Muscle of back (tissue), 11 donors: ENCODE results near the gene PTPN13. TPM values are rescaled to one million over a fixed set of nuclear protein-coding genes. Genes with fewer than 3 reads are reported as not detected.
"Not testable (repeated sequence)": the region's sequence is repeated elsewhere in the genome, so short reads cannot be mapped to it uniquely, and the experiment has no call there.

Source experiments
- DNase-seq, 3 donors: peaks; one replicate each; pipeline versions ENCODE4 v3.0.0 to v3.0.0-alpha.2; 2013
- polyA plus RNA-seq, 10 donors: library from polyadenylated mRNA; unstranded; fragments of 120-200 nt; gene quantifications; one replicate each; pipeline ENCODE4 v1.2.1, GENCODE V29; 2013; ENCODE audit not compliant: insufficient read length in 10 of 10

The PTPN13 gene
- polyA plus RNA-seq, 10 donors = 5.3 to 23.2 (median 5.7) TPM

- DNase-seq = no peak
Measured at GRCh38 chr4:86718152-86718551, 124.0 kb downstream of the PTPN13 start.

DNA sequence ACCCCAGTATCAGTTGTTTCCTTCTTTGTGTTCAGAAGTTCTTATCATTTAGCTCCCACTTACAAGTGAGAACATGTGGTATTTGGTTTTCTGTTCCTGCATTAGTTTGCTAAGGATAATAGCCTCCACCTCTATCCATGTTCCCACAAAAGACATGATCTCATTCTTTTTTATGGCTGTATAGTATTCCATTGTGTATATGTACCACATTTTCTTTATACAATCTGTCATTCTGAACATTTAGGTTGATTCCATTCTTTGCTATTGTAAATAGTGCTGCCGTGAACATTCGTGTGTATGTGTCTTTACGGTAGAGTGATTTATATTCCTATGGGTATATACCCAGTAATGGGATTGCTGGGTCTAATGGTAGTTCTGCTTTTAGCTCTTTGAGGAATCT is 125.0 kb downstream of the PTPN13 start:
- not testable (repeated sequence) for DNase-seq

- DNase-seq = no peak
Measured at GRCh38 chr4:86720508-86721068, 126.5 kb downstream of the PTPN13 start.

- no peak for DNase-seq
Measured at GRCh38 chr4:86721412-86721811, 127.3 kb downstream of the PTPN13 start.

GRCh38 chr4:86730310-86730709 is 136.2 kb downstream of the PTPN13 start:
- no peak for DNase-seq

- DNase-seq = no peak
Measured at GRCh38 chr4:86737244-86737643, 143.1 kb downstream of the PTPN13 start.

DNA sequence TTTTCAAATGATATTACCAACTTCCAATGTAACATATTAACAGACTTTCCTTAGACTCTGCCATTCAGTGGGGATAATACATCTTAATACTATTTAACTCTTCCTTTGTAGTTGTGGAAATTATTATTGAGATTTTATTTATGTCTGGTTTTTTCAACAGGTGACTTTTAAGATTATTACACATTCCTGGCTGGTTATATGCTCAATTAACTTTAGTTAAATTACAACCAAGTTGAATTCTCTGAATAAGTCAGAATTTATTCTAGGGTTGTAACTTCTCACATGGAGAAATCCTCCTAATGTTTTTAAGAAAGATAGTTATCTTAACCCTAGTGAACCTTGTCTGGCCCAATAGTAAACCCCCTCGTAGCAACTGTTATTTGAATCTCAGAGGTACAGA is 147.7 kb downstream of the PTPN13 start:
- no peak for DNase-seq

GRCh38 chr4:86744570-86744969 is 150.5 kb downstream of the PTPN13 start:
- DNase-seq = no peak

DNA sequence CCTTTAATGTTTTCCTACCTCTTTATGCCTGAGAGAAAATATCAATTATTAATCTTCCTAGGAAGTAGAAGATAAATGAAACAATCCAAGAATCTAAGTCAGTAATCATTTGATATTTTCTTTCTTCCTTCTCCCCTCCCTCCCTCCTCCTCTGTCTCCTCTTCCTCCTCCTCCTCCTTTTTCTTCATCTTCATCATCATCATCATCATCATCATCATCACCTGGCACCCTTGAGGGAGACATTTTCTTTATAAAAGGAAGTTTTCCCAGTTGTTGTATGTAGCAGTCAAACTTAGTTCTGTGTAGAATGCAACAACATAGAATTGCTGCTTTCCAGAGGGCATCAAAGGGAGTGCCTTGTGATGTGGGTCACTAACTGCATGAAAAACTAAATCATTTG is 155.0 kb downstream of the PTPN13 start:
- no peak for DNase-seq

DNA sequence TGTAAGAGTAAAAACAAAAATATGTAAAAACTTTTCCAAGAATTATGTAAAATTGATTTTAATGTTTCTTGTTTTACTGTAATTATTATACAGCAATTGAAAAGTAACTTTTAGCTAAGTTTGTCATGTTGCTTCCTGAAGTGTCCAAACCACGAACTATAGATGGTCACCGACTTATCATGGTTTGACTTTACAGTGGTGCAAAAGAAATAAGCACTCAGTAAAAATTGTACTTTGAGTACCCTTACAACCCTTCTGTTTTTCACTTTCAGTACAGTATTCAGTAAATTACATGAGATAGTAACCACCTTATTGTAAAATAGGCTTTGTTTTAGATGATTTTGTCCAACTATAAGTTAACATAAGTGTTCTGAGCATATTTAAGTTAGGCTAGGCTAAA is 161.3 kb downstream of the PTPN13 start:
- DNase-seq = no peak

DNA sequence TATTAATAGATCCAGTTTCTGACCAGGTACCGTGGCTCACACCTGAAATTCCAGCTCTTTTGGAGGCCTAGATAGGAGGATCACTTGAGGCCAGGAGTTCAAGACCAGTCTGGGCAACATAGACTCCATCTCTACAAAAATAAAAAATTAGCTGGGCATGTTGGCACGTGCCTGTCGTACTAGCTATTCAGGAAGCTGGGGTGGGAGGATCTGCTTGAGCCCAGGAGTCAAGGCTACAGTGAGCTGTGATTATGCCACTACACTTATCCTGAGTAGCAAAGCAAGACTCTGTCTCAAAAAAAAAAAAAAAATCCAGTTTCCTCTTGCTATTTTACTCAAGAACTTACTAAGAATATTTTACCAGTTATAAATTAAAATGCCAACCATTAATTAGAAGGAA is 163.4 kb downstream of the PTPN13 start:
- DNase-seq = no peak

- no peak for DNase-seq
Measured at GRCh38 chr4:86759298-86759697, 165.2 kb downstream of the PTPN13 start.

GRCh38 chr4:86762649-86763048 is 168.5 kb downstream of the PTPN13 start:
- DNase-seq = no peak

GRCh38 chr4:86769794-86770193 is 175.7 kb downstream of the PTPN13 start:
- no peak for DNase-seq

DNA sequence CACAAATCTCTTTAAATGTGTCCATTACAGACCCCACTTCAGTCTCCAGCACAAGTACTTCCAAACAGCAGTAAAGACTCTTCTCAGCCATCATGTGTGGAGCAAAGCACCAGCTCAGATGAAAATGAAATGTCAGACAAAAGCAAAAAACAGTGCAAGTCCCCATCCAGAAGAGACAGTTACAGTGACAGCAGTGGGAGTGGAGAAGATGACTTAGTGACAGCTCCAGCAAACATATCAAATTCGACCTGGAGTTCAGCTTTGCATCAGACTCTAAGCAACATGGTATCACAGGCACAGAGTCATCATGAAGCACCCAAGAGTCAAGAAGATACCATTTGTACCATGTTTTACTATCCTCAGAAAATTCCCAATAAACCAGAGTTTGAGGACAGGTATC is 177.0 kb downstream of the PTPN13 start:
- no peak for DNase-seq

DNA sequence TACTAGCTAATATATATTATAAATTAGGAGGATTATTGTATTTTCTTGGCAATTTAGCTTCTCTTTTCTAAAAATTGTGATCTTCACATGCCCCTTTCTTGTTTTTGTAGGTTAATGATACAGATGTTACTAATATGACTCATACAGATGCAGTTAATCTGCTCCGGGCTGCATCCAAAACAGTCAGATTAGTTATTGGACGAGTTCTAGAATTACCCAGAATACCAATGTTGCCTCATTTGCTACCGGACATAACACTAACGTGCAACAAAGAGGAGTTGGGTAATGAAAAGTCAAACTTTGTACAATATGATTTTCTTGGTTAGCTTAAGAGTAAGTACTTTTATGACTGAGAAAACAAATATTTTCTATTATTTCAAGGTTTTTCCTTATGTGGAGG is 180.9 kb downstream of the PTPN13 start:
- DNase-seq = no peak

- no peak for DNase-seq
Measured at GRCh38 chr4:86778175-86778574, 184.1 kb downstream of the PTPN13 start.

- DNase-seq = no peak
Measured at GRCh38 chr4:86788826-86789225, 194.7 kb downstream of the PTPN13 start.

- DNase-seq = no peak
Measured at GRCh38 chr4:86791126-86791525, 197.0 kb downstream of the PTPN13 start.

DNA sequence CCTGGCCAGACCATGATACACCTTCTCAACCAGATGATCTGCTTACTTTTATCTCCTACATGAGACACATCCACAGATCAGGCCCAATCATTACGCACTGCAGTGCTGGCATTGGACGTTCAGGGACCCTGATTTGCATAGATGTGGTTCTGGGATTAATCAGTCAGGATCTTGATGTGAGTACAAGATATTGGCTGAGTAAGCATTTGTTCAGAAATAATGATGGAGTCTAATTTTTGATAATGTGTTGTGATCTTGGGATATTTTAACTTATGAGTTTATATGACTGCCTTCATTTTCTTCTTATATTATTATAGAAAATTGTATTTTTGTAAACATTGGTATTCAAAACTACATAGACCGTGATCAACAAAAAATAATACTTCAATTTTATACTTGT is 215.7 kb downstream of the PTPN13 start:
- DNase-seq = no peak

DNA sequence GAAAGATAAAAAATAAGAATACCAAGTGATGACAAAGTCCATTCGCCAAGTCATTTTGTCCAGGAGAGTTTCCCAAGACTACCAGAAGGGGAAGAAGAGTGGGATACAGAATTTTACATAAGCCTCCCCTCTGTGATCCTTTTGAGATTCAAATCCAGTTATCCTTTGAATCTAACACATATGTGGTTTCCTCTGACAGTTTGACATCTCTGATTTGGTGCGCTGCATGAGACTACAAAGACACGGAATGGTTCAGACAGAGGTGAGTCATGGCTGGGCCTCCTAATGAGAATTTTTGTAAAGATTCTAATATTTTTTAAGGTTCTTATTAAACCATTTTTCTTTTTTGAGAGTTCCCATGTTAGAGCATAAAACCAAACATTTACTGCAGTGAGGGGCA is 216.7 kb downstream of the PTPN13 start:
- DNase-seq = no peak

DNA sequence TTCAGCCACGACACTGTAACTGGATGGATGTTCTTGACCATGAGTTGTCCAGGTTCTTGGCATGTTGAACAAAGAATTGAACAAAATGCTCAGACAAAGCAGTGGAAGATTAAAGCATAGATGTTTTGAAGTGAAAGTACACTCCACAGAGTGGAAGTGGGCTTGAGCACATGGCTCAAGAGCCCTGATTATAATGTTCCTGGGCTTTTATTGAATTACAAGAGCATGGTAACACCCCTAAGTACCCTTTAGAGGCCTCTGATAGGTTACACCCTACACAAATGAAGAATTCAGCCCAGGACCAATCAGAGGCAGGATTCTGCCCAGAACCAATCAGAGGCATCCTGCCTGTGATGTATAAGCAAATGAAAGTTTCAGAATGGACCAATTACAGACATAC is 221.5 kb downstream of the PTPN13 start:
- DNase-seq = no peak

DNA sequence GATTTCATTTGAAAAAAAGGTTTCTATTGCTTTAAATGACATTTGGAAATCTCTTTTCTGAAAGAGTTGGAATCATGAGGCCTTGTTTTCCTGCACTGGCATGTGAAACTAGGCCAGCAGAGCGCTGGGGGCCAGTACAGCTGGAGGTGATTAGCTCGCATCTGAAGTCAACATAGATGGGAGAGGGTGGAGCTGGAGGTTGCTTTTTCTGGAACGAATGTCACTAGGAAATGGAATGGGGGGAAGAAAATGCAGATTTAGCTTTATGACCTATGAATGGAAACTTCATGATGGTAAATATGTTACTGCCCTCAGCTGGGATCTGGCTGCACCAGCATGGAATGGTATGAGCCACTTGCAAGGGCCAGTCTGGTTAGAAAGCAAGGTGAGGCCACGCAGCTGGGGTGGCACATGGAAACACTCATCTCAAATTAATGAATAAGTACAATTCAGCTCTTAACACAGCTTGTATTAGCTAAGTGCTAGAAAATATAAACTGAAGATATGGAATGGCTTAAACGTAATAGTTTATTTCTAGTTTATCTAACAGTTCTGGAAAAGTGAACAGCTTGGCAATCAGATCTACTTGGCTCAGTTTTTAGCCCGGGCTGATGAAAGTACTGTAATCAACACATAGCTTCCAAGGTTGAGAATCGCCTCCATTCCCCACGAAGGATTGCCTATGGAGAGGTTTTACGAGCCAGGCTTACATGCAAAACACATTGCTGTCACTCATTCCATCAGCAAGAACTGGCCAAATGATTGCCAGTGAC is 222.6 kb downstream of the PTPN13 start:
- peak; percentile 52 to 78 (median 70) for DNase-seq

- DNase-seq = peak in 2 of 3 donors; percentile 10 to 44
Measured at GRCh38 chr4:86818211-86818610, 224.1 kb downstream of the PTPN13 start.
